ENCODE measurements around the gene SCP2. TPM values are rescaled to one million over a fixed set of nuclear protein-coding genes. Genes with fewer than 3 reads are reported as not detected.

SCP2 gene
- total RNA-seq, 3 donors from 2014 or later: 97.3 to 144 (median 139) TPM

GRCh38 chr1:52920791-52921291 is 6.2 kb upstream of the SCP2 start:
- Histone ChIP-seq H3K27me3 (no peaks in the 10 kb centered on the region), H3K36me3 (no peaks in the 10 kb centered on the region), H3K4me3 (peak overlapping the region; percentile 61 to 87 (median 86)), H3K9me3 (no peaks in the 10 kb centered on the region), H3K27ac (peak overlapping the region; percentile 90 to 94), H3K4me1 (no peaks in the 10 kb centered on the region)
- DNase-seq (ENCODE audit: low spot score in 2 of 2): peak in 1 of 2 donors; percentile 34
- intact Hi-C loops (cut with DNase I; ENCODE audit: low total_unique reads): no loop called here
- TF ChIP-seq CTCF (IDR thresholded peaks at IDR 0.05) (no peak), POLR2A (IDR thresholded peaks at IDR 0.05) (no peak), POLR2AphosphoS5 (IDR thresholded peaks at IDR 0.05) (no peak)

- intact Hi-C loops (cut with DNase I; ENCODE audit: low total_unique reads): no loop called here
- H3K27ac ChIP-seq: no peak overlapping the region
- no peak overlapping the region for H3K4me3 ChIP-seq
These were observed 1.5 kb upstream of the SCP2 start for GRCh38 chr1:52925571-52926005.

GRCh38 chr1:52926864-52927211 is 238 bp upstream of the SCP2 start:
- Histone ChIP-seq H3K27ac (peak overlapping the region; percentile 83 to 88), H3K4me3 (peak overlapping the region; percentile 69 to 86 (median 80)), H3K9me3 (no peaks in the 10 kb centered on the region), H3K27me3 (no peaks in the 10 kb centered on the region), H3K36me3 (no peaks in the 10 kb centered on the region), H3K4me1 (peaks cover 0 to 9% of the 10 kb centered on the region in 2 donors)
- intact Hi-C loops (cut with DNase I; ENCODE audit: low total_unique reads): no loop called here
- no peak for DNase-seq (ENCODE audit: low spot score in 2 of 2)
- TF ChIP-seq CTCF (IDR thresholded peaks at IDR 0.05) (no peak), POLR2A (IDR thresholded peaks at IDR 0.05) (no peak), POLR2AphosphoS5 (IDR thresholded peaks at IDR 0.05) (no peak)

More at GRCh38 chr1:52925571-52926005, 1.5 kb upstream of the SCP2 start:
- no peak for DNase-seq (ENCODE audit: low spot score in 2 of 2)
- no peaks in the 10 kb centered on the region for H3K9me3 ChIP-seq
- peaks cover 0 to 9% of the 10 kb centered on the region in 2 donors for H3K4me1 ChIP-seq
- H3K36me3 ChIP-seq: no peaks in the 10 kb centered on the region
- H3K27me3 ChIP-seq: no peaks in the 10 kb centered on the region
- TF ChIP-seq CTCF (IDR thresholded peaks at IDR 0.05) (no peak), POLR2AphosphoS5 (IDR thresholded peaks at IDR 0.05) (peak in 1 of 3 donors; percentile 28), POLR2A (IDR thresholded peaks at IDR 0.05) (no peak)

- no peaks in the 10 kb centered on the region for H3K36me3 ChIP-seq
- intact Hi-C loops (cut with DNase I; ENCODE audit: low total_unique reads): no loop called here
- H3K4me3 ChIP-seq: peak overlapping the region; percentile 69 to 86 (median 80)
- H3K9me3 ChIP-seq: no peaks in the 10 kb centered on the region
- peaks cover 0 to 9% of the 10 kb centered on the region in 2 donors for H3K4me1 ChIP-seq
- TF ChIP-seq CTCF (IDR thresholded peaks at IDR 0.05) (no peak), POLR2A (IDR thresholded peaks at IDR 0.05) (no peak), POLR2AphosphoS5 (IDR thresholded peaks at IDR 0.05) (no peak)
- H3K27ac ChIP-seq: peak overlapping the region; percentile 83 to 88
- H3K27me3 ChIP-seq: no peaks in the 10 kb centered on the region
- no peak for DNase-seq (ENCODE audit: low spot score in 2 of 2)
These were observed 934 bp downstream of the SCP2 start for GRCh38 chr1:52928015-52928404.

GRCh38 chr1:52929019-52929418 is 1.9 kb downstream of the SCP2 start:
- Histone ChIP-seq H3K27ac (no peak overlapping the region), H3K4me3 (no peak overlapping the region), H3K36me3 (no peaks in the 10 kb centered on the region), H3K4me1 (peaks cover 0 to 9% of the 10 kb centered on the region in 2 donors), H3K27me3 (no peaks in the 10 kb centered on the region), H3K9me3 (no peaks in the 10 kb centered on the region)
- TF ChIP-seq POLR2AphosphoS5 (IDR thresholded peaks at IDR 0.05) (no peak), POLR2A (IDR thresholded peaks at IDR 0.05) (no peak), CTCF (IDR thresholded peaks at IDR 0.05) (no peak)
- DNase-seq (ENCODE audit: low spot score in 2 of 2): no peak
- intact Hi-C loops (cut with DNase I; ENCODE audit: low total_unique reads): no loop called here
